ENCODE data around the gene RPS2. TPM values are rescaled to one million over a fixed set of nuclear protein-coding genes. Genes with fewer than 3 reads are reported as not detected.

The RPS2 gene
- total RNA-seq, 3 donors from 2014 or later: 1,284 to 2,138 (median 1,849) TPM

DNA sequence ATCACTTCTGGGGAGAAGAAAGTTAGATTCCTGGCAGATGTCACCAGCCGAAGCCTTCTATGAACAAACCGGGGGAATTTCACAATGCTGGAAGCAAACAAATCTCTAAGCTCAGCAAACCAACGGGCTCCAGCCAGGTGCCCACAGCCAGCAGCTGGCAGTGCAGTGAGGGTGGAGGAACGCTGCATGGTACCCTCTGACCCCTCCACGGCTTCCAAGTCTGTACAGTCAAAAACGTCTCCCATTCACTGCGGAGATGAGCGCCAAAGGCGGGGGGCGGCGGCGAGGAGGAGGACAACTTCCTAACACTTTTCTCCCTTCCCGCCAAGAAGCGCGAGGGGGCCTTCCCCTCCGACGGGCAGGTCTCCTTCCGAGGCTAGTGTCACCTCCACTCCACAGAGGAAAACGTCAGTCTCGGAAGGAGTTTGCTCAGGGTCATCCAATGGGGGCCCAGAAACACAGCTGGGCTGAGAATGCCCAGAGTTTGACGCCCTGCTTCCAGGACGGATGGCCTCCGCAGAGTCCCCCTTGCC, 44.1 kb upstream of the RPS2 start:
- Histone ChIP-seq H3K9me3 (no peaks in the 10 kb centered on the region), H3K4me1 (ENCODE audit: low read depth) (peaks cover 37% of the 10 kb centered on the region), H3K36me3 (ENCODE audit: low read depth) (no peaks in the 10 kb centered on the region), H3K4me3 (peak overlapping the region; percentile 95)
- intact Hi-C loops (cut with DNase I, micrococcal nuclease): no loop called here
- TF ChIP-seq, protein P1, sequence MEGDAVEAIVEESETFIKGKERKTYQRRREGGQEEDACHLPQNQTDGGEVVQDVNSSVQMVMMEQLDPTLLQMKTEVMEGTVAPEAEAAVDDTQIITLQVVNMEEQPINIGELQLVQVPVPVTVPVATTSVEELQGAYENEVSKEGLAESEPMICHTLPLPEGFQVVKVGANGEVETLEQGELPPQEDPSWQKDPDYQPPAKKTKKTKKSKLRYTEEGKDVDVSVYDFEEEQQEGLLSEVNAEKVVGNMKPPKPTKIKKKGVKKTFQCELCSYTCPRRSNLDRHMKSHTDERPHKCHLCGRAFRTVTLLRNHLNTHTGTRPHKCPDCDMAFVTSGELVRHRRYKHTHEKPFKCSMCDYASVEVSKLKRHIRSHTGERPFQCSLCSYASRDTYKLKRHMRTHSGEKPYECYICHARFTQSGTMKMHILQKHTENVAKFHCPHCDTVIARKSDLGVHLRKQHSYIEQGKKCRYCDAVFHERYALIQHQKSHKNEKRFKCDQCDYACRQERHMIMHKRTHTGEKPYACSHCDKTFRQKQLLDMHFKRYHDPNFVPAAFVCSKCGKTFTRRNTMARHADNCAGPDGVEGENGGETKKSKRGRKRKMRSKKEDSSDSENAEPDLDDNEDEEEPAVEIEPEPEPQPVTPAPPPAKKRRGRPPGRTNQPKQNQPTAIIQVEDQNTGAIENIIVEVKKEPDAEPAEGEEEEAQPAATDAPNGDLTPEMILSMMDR (IDR thresholded peaks at IDR 0.05): no peak
- peak; percentile 4 for ATAC-seq
- peak in 2 of 3 donors; percentile 58 to 62 for DNase-seq

DNA sequence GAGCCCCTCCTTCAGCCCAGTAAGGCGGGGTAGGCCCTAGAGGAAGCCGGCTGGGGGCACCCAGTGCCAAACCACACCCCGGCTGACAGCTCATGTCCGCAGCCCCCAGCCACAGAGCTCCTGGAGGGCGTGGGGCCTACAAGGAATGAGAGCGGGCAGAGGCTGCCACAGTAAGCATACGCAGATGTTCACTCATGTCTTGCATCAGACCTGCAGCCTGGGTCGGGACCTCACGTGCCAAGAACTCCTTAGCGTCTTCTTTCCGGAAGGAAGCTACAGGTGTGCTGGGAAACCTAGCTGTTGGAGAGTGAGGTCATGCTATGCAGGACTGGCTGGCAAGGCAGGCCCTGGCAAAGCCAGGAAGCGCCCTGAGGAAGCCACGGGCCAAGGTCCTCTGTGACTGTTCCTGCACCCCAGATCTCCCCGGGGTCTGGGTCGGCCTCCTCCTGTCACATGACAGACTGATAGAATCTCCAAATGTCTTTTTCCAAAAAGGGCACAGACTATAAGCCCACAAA, 43.4 kb upstream of the RPS2 start:
- Histone ChIP-seq H3K36me3 (ENCODE audit: low read depth) (no peaks in the 10 kb centered on the region), H3K4me1 (ENCODE audit: low read depth) (peaks cover 40% of the 10 kb centered on the region), H3K4me3 (no peak overlapping the region), H3K9me3 (no peaks in the 10 kb centered on the region)
- DNase-seq (peak; percentile 56 to 80 (median 70)), ATAC-seq (peak; percentile 64)
- intact Hi-C loops (cut with DNase I, micrococcal nuclease): no loop called here
- TF ChIP-seq, protein P1 (IDR thresholded peaks at IDR 0.05): no peak

DNA sequence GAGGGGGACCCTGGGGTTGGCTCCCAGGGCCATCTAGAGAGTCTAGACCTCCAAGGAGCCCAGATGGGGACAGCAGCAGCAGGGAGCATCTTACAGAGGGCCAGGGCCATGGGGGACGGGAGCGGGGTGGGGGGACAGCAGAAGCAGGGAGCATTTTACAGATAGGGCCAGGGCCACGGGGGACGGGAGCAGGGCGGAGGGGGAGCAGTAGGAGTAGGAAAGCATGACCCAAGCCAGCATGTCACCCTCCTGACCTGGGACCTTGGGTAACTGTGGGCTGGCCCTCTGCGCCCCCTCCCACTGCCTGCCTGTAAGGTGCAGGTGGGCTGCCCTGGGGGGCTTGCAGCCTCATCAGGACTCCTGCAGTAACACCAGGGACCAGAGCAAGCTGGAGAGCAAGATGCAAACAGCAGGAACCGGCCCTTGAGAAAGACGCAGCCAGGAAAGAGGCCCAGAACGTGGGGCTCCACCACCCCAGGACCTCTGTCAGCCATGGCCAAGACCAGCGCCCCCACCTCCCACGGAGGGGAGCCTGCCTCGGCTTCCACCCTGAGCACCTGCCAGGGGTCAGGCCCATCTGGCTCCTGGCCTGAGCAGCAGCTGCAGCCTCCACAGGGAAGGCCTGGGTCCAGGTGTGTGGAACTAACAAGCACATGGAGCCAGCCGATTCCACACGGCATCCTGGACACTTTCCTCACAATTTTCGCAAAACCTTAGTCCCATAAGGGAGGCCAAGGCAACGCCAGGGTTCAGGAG, 42.6 kb upstream of the RPS2 start:
- no peak for ATAC-seq
- intact Hi-C loops (cut with DNase I, micrococcal nuclease): no loop called here
- DNase-seq: peak in 2 of 3 donors; percentile 40 to 59
- H3K36me3 ChIP-seq (ENCODE audit: low read depth): no peaks in the 10 kb centered on the region
- H3K9me3 ChIP-seq: no peaks in the 10 kb centered on the region
- no peak overlapping the region for H3K4me3 ChIP-seq
- peaks cover 40% of the 10 kb centered on the region for H3K4me1 ChIP-seq (ENCODE audit: low read depth)
- TF ChIP-seq, protein P1 (IDR thresholded peaks at IDR 0.05): no peak

DNA sequence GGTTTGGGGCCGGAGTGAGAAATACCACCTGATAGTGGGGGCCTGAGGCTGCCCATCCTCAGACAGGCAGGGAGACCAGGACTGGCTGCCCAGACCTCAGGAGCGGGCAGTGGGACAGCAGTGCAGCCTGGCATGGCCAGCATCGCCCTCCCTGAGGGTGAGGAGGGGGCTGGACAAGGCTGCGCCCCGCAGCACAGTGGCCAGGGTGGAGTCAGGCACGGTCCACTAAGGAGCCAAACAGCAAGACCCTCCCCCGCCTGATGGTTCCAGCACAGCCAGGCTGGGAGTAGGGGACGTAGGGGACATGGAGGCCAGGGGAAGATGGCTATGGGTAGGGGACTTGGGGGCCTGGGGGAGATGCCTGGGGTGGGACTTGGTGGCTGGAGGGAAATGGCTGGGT, 41.7 kb upstream of the RPS2 start:
- Histone ChIP-seq H3K36me3 (ENCODE audit: low read depth) (peaks cover 5% of the 10 kb centered on the region), H3K4me3 (no peak overlapping the region), H3K4me1 (ENCODE audit: low read depth) (peaks cover 40% of the 10 kb centered on the region), H3K9me3 (no peaks in the 10 kb centered on the region)
- intact Hi-C loops (cut with DNase I, micrococcal nuclease): no loop called here
- TF ChIP-seq, protein P1 (IDR thresholded peaks at IDR 0.05): no peak
- no peak for DNase-seq
- no peak for ATAC-seq

DNA sequence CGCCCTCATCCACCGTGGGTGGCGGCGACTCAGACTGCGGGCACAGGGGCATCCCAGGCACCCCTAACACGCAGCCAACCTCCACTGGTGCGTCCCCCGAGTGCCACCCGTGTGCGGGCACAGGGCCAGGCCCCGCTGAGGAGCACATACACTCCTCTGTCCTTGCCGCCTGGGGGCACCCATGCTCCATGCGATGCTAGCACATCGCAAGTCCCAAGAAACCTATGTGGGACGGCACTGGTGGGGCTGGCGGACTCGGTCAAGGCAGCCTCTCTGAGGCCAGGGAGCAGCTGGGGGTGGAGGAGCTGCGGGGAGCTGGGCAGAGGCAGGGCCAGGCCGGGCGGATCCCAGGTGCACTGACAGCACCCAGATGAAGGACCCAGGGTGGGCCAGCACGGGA, 41.0 kb upstream of the RPS2 start:
- ATAC-seq (no peak), DNase-seq (peak in 1 of 3 donors; percentile 38)
- peaks cover 40% of the 10 kb centered on the region for H3K4me1 ChIP-seq (ENCODE audit: low read depth)
- H3K9me3 ChIP-seq: no peaks in the 10 kb centered on the region
- peaks cover 8% of the 10 kb centered on the region for H3K36me3 ChIP-seq (ENCODE audit: low read depth)
- H3K4me3 ChIP-seq: no peak overlapping the region
- TF ChIP-seq, protein P1 (IDR thresholded peaks at IDR 0.05): no peak
- intact Hi-C loops (cut with DNase I, micrococcal nuclease): no loop called here
